Stimulated activated CD8-positive, alpha-beta memory T cell treated with anti-CD3 and anti-CD28 coated beads, Interleukin-7, amount 100 ng/mL, for 1 hour (primary cell): Measurements from ENCODE around the gene TJP1.
"Not testable (repeated sequence)": the region's sequence is repeated elsewhere in the genome, so short reads cannot be mapped to it uniquely, and the experiment has no call there.

ENCODE experiments used
- DNase-seq, 2 donors: peaks; one replicate each; pipeline ENCODE4 v3.0.0-alpha.2; 2020; ENCODE audit warnings: low read depth in 2 of 2

The TJP1 gene

GRCh38 chr15:29704950-29705597, 117.2 kb downstream of the TJP1 start:
- DNase-seq, result no peak

- DNase-seq, result no peak
Measured at GRCh38 chr15:29701151-29701550, 121.1 kb downstream of the TJP1 start.

DNA sequence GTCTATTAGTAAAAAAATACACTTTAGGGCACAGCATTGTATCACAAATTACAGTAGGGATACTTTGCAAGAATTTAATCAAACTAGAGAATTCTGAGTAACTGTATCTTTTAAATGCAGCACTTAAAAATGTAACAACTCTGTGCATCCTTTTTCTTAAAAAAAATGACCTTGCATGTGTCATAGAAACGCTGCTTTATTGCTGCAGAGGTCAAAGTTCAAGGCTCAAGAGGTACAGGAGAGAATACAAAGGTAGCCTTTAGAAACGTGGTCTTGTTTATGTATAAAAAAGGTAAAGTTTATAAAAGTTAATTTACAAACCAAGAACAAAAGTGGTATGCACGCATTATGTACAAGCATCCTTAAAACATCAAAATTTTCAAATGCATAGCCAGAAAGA, 122.0 kb downstream of the TJP1 start:
- no peak for DNase-seq

DNA sequence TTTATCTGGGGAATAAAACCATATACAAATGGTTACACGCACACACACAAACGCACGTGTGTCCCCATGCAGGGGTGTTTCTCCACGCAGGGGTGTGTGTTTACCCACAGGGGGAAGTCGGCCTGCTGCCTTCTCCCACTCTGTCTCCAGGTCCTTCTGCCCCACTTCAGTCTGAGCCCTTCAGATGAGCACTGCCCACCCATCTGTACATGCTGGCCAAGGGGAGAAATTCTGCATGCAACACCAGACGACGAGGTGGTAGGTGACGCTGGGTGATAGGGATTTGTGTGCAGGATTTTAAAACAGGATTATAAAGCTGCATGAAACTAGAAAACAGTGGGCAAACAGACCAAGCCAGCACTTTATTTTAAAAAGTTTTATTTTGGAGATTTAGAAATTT, 122.5 kb downstream of the TJP1 start:
- DNase-seq, result no peak

GRCh38 chr15:29698030-29698701, 124.1 kb downstream of the TJP1 start:
- DNase-seq, result no peak

- no peak for DNase-seq
Measured at GRCh38 chr15:29696950-29697738, 125.1 kb downstream of the TJP1 start.

DNA sequence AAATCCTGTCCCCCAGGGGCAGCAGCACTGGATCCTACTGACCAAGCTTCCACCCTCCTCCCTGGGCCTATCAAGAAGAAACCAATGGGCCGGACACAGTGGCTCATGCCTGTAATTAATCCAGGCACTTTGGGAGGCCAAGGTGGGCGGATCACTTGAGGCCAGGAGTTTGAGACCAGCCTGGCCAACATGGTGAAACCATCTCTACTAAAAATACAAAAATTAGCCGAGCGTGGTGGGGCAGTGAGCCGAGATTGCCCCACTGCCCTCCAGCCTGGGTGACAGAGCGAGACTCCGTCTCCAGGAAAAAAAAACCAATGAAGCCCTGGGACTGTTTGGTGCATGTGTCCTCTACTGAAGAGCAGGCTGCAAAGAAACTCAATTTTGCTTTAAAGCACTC, 125.8 kb downstream of the TJP1 start:
- not testable (repeated sequence) for DNase-seq

DNA sequence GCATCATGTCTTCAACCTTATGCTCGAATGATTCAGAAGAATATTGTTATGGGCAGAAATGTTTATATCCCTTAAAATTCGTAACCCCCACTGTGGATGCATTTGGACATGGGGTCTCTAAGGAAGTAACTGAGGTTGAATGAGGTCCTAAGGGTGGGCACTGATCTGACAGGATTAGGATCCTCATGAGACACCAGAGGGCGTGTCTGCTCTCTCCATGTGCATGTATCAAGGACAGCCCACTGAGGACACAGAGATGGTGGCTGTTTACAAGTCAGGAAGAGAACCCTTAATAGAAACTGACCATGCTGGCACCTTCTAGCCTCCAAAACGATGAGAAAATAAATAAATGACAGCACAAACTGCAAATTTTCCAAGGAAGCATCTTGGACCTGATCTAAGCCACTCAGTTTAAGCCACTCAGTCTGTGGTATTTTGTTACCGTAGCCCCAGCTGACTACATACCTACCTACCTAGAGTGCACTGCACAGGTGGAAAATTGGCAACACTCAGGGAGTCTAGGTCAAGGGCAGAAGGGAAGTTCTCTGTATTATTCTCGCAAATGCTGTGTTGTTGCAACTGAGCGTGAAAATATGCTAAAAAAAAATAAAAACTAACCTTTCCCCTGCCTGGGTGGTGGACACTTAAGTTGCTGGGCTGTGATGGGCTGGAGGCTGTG, 126.6 kb downstream of the TJP1 start:
- no peak for DNase-seq

- DNase-seq, result no peak
Measured at GRCh38 chr15:29693225-29693624, 129.0 kb downstream of the TJP1 start.

- DNase-seq, result no peak
Measured at GRCh38 chr15:29692527-29692926, 129.7 kb downstream of the TJP1 start.

- no peak for DNase-seq
Measured at GRCh38 chr15:29690765-29691475, 131.3 kb downstream of the TJP1 start.

GRCh38 chr15:29689287-29689986, 132.8 kb downstream of the TJP1 start:
- no peak for DNase-seq

- no peak for DNase-seq
Measured at GRCh38 chr15:29688506-29689286, 133.6 kb downstream of the TJP1 start.

DNA sequence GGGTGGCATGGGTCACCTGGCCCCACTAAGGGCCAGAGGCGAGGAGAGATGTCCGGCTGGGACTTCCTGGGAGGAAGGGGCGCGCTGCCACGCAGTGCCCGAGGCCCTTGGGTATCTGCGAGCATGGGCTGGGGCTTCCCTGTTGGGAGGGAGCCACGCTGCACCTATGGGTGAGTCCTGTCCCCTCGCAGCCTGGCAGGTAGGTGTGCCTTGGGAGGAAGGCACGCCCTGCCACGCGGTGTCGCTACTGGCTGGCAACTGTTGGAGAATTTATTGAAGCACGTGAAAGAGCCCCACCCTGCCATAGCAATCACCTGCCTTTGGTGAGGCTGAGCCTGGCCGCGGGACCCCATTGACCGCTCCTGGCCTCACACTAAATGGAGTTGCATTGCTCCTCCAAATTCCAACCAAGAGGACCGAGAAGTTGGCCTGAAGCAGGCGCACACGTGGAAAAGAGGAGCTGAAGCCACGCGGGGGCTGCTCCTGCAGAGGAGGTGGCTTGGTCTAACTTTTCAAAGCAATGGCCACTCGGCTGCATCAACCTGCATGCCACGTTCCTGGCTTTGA, 134.2 kb downstream of the TJP1 start:
- no peak for DNase-seq

DNA sequence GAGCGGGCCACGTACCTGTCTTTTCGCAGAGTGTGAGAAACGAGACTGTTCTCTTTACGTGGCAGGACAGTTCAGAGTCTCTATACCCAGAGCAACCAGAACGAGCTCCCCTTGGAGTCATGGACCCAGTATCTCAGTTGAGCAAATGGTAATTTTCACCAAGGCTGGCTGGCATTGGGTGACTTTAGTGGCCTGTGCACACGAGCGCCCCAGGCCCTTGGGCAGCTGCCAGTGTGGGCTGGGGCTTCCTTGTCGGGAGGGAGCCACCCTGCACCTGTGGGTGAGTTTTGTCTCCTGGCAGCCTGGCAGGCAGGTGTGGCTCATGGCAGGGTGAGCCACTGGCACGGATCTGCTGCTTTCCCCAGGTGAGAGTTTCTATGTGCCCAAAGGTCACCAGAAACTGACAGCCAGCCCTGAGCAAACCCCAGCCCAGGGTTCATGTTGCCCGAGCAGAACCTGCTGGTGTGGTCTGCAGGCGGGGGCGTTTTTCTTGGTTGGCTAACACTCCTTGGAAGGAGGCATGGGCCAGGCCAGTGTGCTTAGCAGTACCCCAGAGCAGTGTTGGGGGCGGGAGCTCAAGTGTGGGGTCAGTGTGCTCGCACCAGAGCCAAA, 135.0 kb downstream of the TJP1 start:
- DNase-seq, result no peak

- DNase-seq, result no peak
Measured at GRCh38 chr15:29686445-29687203, 135.6 kb downstream of the TJP1 start.

DNA sequence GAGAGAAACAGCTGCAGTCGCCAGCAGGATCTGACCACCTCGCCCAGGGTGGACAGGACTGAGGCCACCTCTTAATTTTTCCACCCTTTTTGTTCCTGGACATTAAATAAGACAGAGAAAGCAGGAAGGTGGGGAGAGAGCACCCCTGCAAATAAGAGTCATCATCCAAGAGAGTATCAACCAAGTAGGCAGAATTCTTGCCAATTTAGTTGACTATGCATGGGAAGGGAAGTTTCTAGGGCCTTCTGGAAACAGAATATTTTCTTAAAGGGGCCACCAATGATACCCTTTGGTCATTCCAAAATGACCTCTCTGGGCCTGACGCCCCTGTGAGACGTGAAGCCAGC, 136.2 kb downstream of the TJP1 start:
- no peak for DNase-seq

DNA sequence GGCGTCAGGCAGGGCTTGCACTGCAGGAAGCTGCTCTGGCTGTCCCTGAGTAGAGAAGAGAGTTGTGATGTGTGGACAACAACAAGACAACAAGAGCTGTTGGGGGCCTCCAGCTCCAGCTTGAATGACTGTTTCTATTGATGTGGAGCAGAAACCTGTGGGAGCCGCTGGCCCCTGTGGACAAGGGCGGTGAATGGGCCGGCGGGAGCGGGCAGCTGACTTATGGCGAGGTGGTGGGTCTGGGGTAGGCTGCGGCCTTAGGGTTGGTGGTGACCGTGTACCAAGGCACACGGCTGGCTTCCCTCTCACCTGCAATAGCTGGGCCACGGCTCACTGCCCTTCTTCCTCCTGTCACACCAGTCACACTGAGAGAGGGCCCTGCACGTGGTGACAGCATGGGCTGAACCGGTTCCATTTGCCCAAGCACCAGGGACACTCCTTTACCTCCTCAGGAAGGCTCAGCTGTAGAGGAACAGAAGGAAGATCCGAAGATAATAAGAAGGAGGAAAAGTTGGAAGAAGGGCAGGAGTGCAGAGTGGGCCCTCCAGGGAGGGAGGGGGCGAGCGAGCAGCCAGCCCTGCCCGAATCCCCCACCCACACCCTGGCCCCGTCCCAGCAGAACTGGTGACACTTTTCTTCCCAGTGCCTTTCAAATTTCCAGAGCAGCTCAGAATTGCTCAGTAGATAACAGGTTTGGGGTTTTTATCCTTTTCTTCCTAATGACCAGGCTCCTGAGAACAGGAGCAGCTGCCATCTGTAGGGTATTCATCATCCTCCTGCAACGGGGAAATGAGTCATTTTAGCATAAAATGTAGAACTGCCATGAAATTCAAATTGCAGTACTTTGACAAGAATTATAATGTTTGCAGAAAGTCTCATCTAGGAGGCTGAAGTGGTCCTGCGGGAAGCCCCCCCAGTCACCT, 136.9 kb downstream of the TJP1 start:
- DNase-seq, result no peak
